Mucosa of rectum (tissue), 2 donors: Measurements from ENCODE around the gene CELF5.

Experiments used
- H3K27ac ChIP-seq, 2 donors: one replicate each; pipeline ENCODE4 v1.7.0; 2013; ENCODE audit warnings: inconsistent platforms in 2 of 2, low read depth in 2 of 2, low read length in 2 of 2
- H3K27me3 ChIP-seq, 2 donors: one replicate each; pipeline ENCODE4 v1.7.0; 2013; ENCODE audit warnings: low read length in 2 of 2; ENCODE audit not compliant: control insufficient read depth in 2 of 2, insufficient read depth in 2 of 2
- H3K36me3 ChIP-seq, 2 donors: one replicate each; pipeline ENCODE4 v1.7.0; 2013; ENCODE audit warnings: low read length in 2 of 2; ENCODE audit not compliant: control insufficient read depth in 2 of 2, insufficient read depth in 2 of 2
- H3K4me1 ChIP-seq, 2 donors: one replicate each; pipeline ENCODE4 v1.7.0; 2013; ENCODE audit warnings: low read length in 2 of 2, mild to moderate bottlenecking in 1 of 2; ENCODE audit not compliant: control insufficient read depth in 2 of 2, insufficient read depth in 2 of 2
- H3K4me3 ChIP-seq, 2 donors: one replicate each; pipeline ENCODE4 v1.7.0; 2013; ENCODE audit warnings: low read length in 2 of 2
- H3K9ac ChIP-seq, 2 donors: one replicate each; pipeline ENCODE4 v1.7.0; 2013; ENCODE audit warnings: low read length in 2 of 2, low read depth in 1 of 2, mild to moderate bottlenecking in 1 of 2
- H3K9me3 ChIP-seq, 2 donors: one replicate each; pipeline ENCODE4 v1.7.0; 2013; ENCODE audit warnings: low read length in 2 of 2; ENCODE audit not compliant: control insufficient read depth in 2 of 2
- donor health status: healthy.
- donor health status: Normal muscosa, but diverticular disease.

The CELF5 gene

GRCh38 chr19:3304871-3305423, 80.5 kb downstream of the CELF5 start:
- Histone ChIP-seq H3K9me3 (peaks cover 0 to 4% of the 10 kb centered on the region in 2 donors), H3K4me3 (no peak overlapping the region), H3K9ac (no peak overlapping the region), H3K36me3 (no peaks in the 10 kb centered on the region), H3K4me1 (no peaks in the 10 kb centered on the region), H3K27ac (no peak overlapping the region), H3K27me3 (peaks cover 4 to 15% of the 10 kb centered on the region in 2 donors)

GRCh38 chr19:3309724-3310123, 85.3 kb downstream of the CELF5 start:
- Histone ChIP-seq H3K27ac (no peak overlapping the region), H3K9me3 (no peaks in the 10 kb centered on the region), H3K27me3 (peaks cover 7 to 9% of the 10 kb centered on the region in 2 donors), H3K36me3 (no peaks in the 10 kb centered on the region), H3K4me3 (no peak overlapping the region), H3K4me1 (no peaks in the 10 kb centered on the region), H3K9ac (no peak overlapping the region)

- Histone ChIP-seq H3K4me3 (no peak overlapping the region), H3K9me3 (no peaks in the 10 kb centered on the region), H3K27me3 (peaks cover 7 to 9% of the 10 kb centered on the region in 2 donors), H3K4me1 (no peaks in the 10 kb centered on the region), H3K9ac (no peak overlapping the region), H3K36me3 (no peaks in the 10 kb centered on the region), H3K27ac (no peak overlapping the region)
Measured at GRCh38 chr19:3310280-3310679, 85.8 kb downstream of the CELF5 start.

- Histone ChIP-seq H3K27ac (no peak overlapping the region), H3K9ac (no peak overlapping the region), H3K4me1 (no peaks in the 10 kb centered on the region), H3K9me3 (no peaks in the 10 kb centered on the region), H3K36me3 (no peaks in the 10 kb centered on the region), H3K27me3 (peaks cover 7 to 9% of the 10 kb centered on the region in 2 donors), H3K4me3 (no peak overlapping the region)
Measured at GRCh38 chr19:3310711-3311110, 86.2 kb downstream of the CELF5 start.

- H3K27me3 ChIP-seq, result peaks cover 4 to 13% of the 10 kb centered on the region in 2 donors
Measured at GRCh38 chr19:3313199-3313575, 88.7 kb downstream of the CELF5 start.

GRCh38 chr19:3314962-3315675, 90.7 kb downstream of the CELF5 start:
- Histone ChIP-seq H3K4me3 (no peak overlapping the region), H3K27me3 (peaks cover 0 to 15% of the 10 kb centered on the region in 2 donors), H3K4me1 (no peaks in the 10 kb centered on the region)

More at GRCh38 chr19:3313199-3313575, 88.7 kb downstream of the CELF5 start:
- H3K36me3 ChIP-seq, result no peaks in the 10 kb centered on the region
- H3K4me1 ChIP-seq, result no peaks in the 10 kb centered on the region
- no peak overlapping the region for H3K27ac ChIP-seq
- no peaks in the 10 kb centered on the region for H3K9me3 ChIP-seq
- no peak overlapping the region for H3K9ac ChIP-seq
- no peak overlapping the region for H3K4me3 ChIP-seq

GRCh38 chr19:3315676-3315973, 91.2 kb downstream of the CELF5 start:
- Histone ChIP-seq H3K4me1 (no peaks in the 10 kb centered on the region), H3K27me3 (peaks cover 0 to 15% of the 10 kb centered on the region in 2 donors)

More at GRCh38 chr19:3314962-3315675, 90.7 kb downstream of the CELF5 start:
- Histone ChIP-seq H3K27ac (no peak overlapping the region), H3K9ac (no peak overlapping the region), H3K36me3 (no peaks in the 10 kb centered on the region), H3K9me3 (no peaks in the 10 kb centered on the region)

GRCh38 chr19:3316132-3316648, 91.7 kb downstream of the CELF5 start:
- no peaks in the 10 kb centered on the region for H3K4me1 ChIP-seq
- peaks cover 4 to 15% of the 10 kb centered on the region in 2 donors for H3K27me3 ChIP-seq
- no peak overlapping the region for H3K4me3 ChIP-seq
- H3K27ac ChIP-seq, result no peak overlapping the region
- no peaks in the 10 kb centered on the region for H3K36me3 ChIP-seq
- no peaks in the 10 kb centered on the region for H3K9me3 ChIP-seq
- H3K9ac ChIP-seq, result no peak overlapping the region

More at GRCh38 chr19:3315676-3315973, 91.2 kb downstream of the CELF5 start:
- Histone ChIP-seq H3K9me3 (no peaks in the 10 kb centered on the region), H3K4me3 (no peak overlapping the region), H3K27ac (no peak overlapping the region), H3K36me3 (no peaks in the 10 kb centered on the region), H3K9ac (no peak overlapping the region)

GRCh38 chr19:3316659-3317207, 92.3 kb downstream of the CELF5 start:
- Histone ChIP-seq H3K36me3 (no peaks in the 10 kb centered on the region), H3K9me3 (no peaks in the 10 kb centered on the region), H3K9ac (no peak overlapping the region), H3K27ac (no peak overlapping the region), H3K4me1 (no peaks in the 10 kb centered on the region), H3K27me3 (peaks cover 4 to 13% of the 10 kb centered on the region in 2 donors), H3K4me3 (no peak overlapping the region)

GRCh38 chr19:3319643-3320353, 95.3 kb downstream of the CELF5 start:
- Histone ChIP-seq H3K36me3 (no peaks in the 10 kb centered on the region), H3K9me3 (no peaks in the 10 kb centered on the region), H3K27ac (no peak overlapping the region), H3K9ac (no peak overlapping the region), H3K4me1 (no peaks in the 10 kb centered on the region), H3K27me3 (peaks cover 4 to 8% of the 10 kb centered on the region in 2 donors), H3K4me3 (no peak overlapping the region)
